Panc1 (cell line): ENCODE data around the gene MAP3K3. TPM values are rescaled to one million over a fixed set of nuclear protein-coding genes. Genes with fewer than 3 reads are reported as not detected.

Source experiments
- ATAC-seq: fragments of 200-7000 bp; cut with Tn5 transposase; 2 replicates; pipeline ENCODE4 v1.9.1; 2020; ENCODE audit warnings: mild to moderate bottlenecking, moderate library complexity
- BruUV-seq: library from RNA; stranded (reverse); fragments of 400-500 nt; replicated peaks from 2 replicates; lab custom pipeline; 2021; lab: Mats Ljungman, UMichigan
- CTCF ChIA-PET: fragments of 300-600 bp; sonication (Branson Sonifier 250); formaldehyde crosslinking; loops from one replicate; lab custom pipeline; 2022; ENCODE audit warnings: antibody characterized with exemption; lab: Charles Lee
- POLR2A ChIA-PET: fragments of 300-600 bp; sonication (Branson Sonifier 250); formaldehyde crosslinking; loops from one replicate; lab custom pipeline; 2022; ENCODE audit warnings: antibody characterized with exemption; lab: Charles Lee
- DNase-seq: peaks from one replicate; pipeline ENCODE4 v3.0.0-alpha.2; 2010; ENCODE audit warnings: low read depth, low spot score
- H3K27ac ChIP-seq: 2 replicates; pipeline ENCODE4 v1.5.1; 2011; ENCODE audit warnings: mild to moderate bottlenecking, low read length, inconsistent platforms
- H3K27me3 ChIP-seq: fragments of 200-500 bp; sonication (Bioruptor generic); 2 replicates; pipeline ENCODE4 v1.6.0; 2014; ENCODE audit warnings: low read length, inconsistent platforms; ENCODE audit not compliant: control insufficient read depth, insufficient read depth
- H3K36me3 ChIP-seq: fragments of 200-500 bp; sonication (Bioruptor generic); 2 replicates; pipeline ENCODE4 v1.5.1; 2014; ENCODE audit warnings: inconsistent platforms, mild to moderate bottlenecking, low read length, moderate library complexity; ENCODE audit not compliant: control insufficient read depth, insufficient read depth
- H3K4me1 ChIP-seq: 2 replicates; pipeline ENCODE4 v1.5.1; 2011; ENCODE audit warnings: inconsistent platforms, mild to moderate bottlenecking, low read length, moderate library complexity; ENCODE audit not compliant: control insufficient read depth, insufficient read depth
- H3K4me3 ChIP-seq, 2 experiments: 2 replicates each; pipeline ENCODE4 v1.5.1; 2011 to 2012; ENCODE audit warnings: low read depth in 2 of 2, low read length in 2 of 2, mild to moderate bottlenecking in 2 of 2, inconsistent platforms in 1 of 2, moderate library complexity in 1 of 2
- H3K9me3 ChIP-seq: fragments of 200-500 bp; sonication (Bioruptor generic); 2 replicates; pipeline ENCODE4 v1.5.1; 2014; ENCODE audit warnings: low read depth, mild to moderate bottlenecking, inconsistent platforms, low read length, moderate library complexity; ENCODE audit not compliant: control insufficient read depth, insufficient read depth
- POLR2AphosphoS5 ChIP-seq: IDR thresholded peaks from 2 replicates; pipeline ENCODE4 v1.6.1; 2012; ENCODE audit warnings: mild to moderate bottlenecking, low read depth, low read length, moderate library complexity
- SIN3A ChIP-seq: IDR thresholded peaks from 2 replicates; pipeline ENCODE4 v1.6.1; 2012; ENCODE audit warnings: low read depth, mild to moderate bottlenecking, low read length, moderate library complexity, borderline replicate concordance; ENCODE audit not compliant: insufficient read depth
- TCF7L2 ChIP-seq: IDR thresholded peaks from 2 replicates; pipeline ENCODE4 v1.6.1; 2011; ENCODE audit warnings: mild to moderate bottlenecking, low read depth, low read length, inconsistent platforms
- in situ Hi-C: cut with HindIII; loops from 2 replicates; pipeline ENCODE4 v1.10.0; 2016; ENCODE audit warnings: low sequenced_read_pairs, low pct_unique_long_range_greater_than_20kb
- intact Hi-C: fragments of 100-400 bp; cut with micrococcal nuclease; formaldehyde crosslinking; loops from one replicate; pipeline ENCODE4 v1.10.0; 2022; ENCODE audit not compliant: unreplicated experiment
- total RNA-seq: library from RNA; stranded (reverse); gene quantifications from one replicate; pipeline ENCODE4 v1.2.1, GENCODE V29; 2021; ENCODE audit not compliant: unreplicated experiment
- TF ChIP-seq, protein P1 (sequence below): fragments of 450-650 bp; IDR thresholded peaks from 2 replicates; pipeline ENCODE4 v1.5.1; 2017; ENCODE audit warnings: mild to moderate bottlenecking
- TF ChIP-seq, protein P2 (sequence below), 2 experiments: IDR thresholded peaks; 2 replicates each; pipeline ENCODE4 v1.6.1; 2011 to 2012; ENCODE audit warnings: low read depth in 2 of 2, control low read depth in 1 of 2, low read length in 1 of 2, mild to moderate bottlenecking in 1 of 2, moderate library complexity in 1 of 2; ENCODE audit not compliant: insufficient read depth in 1 of 2

MAP3K3 gene
- total RNA-seq, 1 experiment from 2014 or later = 22.3 TPM

DNA sequence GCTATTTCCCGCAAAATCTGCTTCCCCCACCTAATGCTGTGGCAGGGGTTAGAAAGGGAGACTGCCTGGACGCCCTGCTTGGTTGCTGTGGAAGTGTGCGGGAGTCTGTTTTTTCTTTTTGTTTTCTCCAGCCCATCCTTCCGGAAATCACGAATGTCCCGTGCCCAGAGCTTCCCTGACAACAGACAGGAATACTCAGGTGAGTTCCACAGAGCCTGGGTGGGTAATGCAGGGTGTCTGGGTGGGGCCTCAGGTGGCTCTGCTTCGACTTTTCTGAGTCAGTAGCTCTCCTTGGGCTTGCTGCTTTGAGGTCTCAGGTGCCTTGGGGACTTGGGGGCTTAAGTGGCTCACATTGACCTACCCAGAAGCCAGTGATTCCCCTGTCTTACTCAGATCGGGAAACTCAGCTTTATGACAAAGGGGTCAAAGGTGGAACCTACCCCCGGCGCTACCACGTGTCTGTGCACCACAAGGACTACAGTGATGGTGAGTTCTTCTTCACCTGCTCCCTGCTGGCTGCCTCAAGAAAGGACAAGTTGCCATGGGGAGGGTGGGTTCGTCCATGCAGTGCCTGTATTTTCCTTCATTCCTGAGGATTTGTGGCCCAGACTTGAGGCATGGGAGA lies 66.3 kb downstream of the MAP3K3 start:
- H3K4me1 ChIP-seq = no peaks in the 10 kb centered on the region
- in situ Hi-C loops = no loop called here
- no TSS peak for BruUV-seq
- ChIA-PET CTCF (interaction anchor here (1.0 kb wide), 1 partner anchor 14 kb away, joined by 3 read pairs; no protein-coding TSS in a partner anchor), POLR2A (interaction anchor here (0.6 kb wide), 1 partner anchor 26 kb away, joined by 4 read pairs; no protein-coding TSS in a partner anchor)
- no peak overlapping the region for H3K27ac ChIP-seq
- DNase-seq (no peak), ATAC-seq (no peak)
- intact Hi-C loops = no loop called here
- no peaks in the 10 kb centered on the region for H3K27me3 ChIP-seq
- no peaks in the 10 kb centered on the region for H3K9me3 ChIP-seq
- no peaks in the 10 kb centered on the region; the same call in 1 of the 2 replicates for H3K36me3 ChIP-seq
- no peak overlapping the region for H3K4me3 ChIP-seq
- TF ChIP-seq, protein P1, sequence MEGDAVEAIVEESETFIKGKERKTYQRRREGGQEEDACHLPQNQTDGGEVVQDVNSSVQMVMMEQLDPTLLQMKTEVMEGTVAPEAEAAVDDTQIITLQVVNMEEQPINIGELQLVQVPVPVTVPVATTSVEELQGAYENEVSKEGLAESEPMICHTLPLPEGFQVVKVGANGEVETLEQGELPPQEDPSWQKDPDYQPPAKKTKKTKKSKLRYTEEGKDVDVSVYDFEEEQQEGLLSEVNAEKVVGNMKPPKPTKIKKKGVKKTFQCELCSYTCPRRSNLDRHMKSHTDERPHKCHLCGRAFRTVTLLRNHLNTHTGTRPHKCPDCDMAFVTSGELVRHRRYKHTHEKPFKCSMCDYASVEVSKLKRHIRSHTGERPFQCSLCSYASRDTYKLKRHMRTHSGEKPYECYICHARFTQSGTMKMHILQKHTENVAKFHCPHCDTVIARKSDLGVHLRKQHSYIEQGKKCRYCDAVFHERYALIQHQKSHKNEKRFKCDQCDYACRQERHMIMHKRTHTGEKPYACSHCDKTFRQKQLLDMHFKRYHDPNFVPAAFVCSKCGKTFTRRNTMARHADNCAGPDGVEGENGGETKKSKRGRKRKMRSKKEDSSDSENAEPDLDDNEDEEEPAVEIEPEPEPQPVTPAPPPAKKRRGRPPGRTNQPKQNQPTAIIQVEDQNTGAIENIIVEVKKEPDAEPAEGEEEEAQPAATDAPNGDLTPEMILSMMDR = no peak
- no peak for TF ChIP-seq SIN3A
- no peak for TF ChIP-seq TCF7L2
- TF ChIP-seq, protein P2, sequence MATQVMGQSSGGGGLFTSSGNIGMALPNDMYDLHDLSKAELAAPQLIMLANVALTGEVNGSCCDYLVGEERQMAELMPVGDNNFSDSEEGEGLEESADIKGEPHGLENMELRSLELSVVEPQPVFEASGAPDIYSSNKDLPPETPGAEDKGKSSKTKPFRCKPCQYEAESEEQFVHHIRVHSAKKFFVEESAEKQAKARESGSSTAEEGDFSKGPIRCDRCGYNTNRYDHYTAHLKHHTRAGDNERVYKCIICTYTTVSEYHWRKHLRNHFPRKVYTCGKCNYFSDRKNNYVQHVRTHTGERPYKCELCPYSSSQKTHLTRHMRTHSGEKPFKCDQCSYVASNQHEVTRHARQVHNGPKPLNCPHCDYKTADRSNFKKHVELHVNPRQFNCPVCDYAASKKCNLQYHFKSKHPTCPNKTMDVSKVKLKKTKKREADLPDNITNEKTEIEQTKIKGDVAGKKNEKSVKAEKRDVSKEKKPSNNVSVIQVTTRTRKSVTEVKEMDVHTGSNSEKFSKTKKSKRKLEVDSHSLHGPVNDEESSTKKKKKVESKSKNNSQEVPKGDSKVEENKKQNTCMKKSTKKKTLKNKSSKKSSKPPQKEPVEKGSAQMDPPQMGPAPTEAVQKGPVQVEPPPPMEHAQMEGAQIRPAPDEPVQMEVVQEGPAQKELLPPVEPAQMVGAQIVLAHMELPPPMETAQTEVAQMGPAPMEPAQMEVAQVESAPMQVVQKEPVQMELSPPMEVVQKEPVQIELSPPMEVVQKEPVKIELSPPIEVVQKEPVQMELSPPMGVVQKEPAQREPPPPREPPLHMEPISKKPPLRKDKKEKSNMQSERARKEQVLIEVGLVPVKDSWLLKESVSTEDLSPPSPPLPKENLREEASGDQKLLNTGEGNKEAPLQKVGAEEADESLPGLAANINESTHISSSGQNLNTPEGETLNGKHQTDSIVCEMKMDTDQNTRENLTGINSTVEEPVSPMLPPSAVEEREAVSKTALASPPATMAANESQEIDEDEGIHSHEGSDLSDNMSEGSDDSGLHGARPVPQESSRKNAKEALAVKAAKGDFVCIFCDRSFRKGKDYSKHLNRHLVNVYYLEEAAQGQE (IDR thresholded peaks at IDR 0.05; ENCODE audit: insufficient read depth in 1 of 2, low read depth in 2 of 2, low read length in 1 of 2) = no peak
- no peak for TF ChIP-seq POLR2AphosphoS5

GRCh38 chr17:63689479-63689878 lies 67.3 kb downstream of the MAP3K3 start:
- intact Hi-C loops (no loop called here), in situ Hi-C loops (no loop called here)
- no peak for DNase-seq
- Histone ChIP-seq H3K27me3 (no peaks in the 10 kb centered on the region), H3K36me3 (no peaks in the 10 kb centered on the region), H3K27ac (no peak overlapping the region), H3K4me3 (no peak overlapping the region), H3K9me3 (no peaks in the 10 kb centered on the region), H3K4me1 (no peaks in the 10 kb centered on the region)
- POLR2A ChIA-PET = no interaction called here
- TF ChIP-seq TCF7L2 (no peak), POLR2AphosphoS5 (no peak), SIN3A (no peak)
- TF ChIP-seq, protein P2 (IDR thresholded peaks at IDR 0.05; ENCODE audit: insufficient read depth in 1 of 2, low read depth in 2 of 2, low read length in 1 of 2) = no peak
- TF ChIP-seq, protein P1 = no peak
- CTCF ChIA-PET = no interaction called here
- no TSS peak for BruUV-seq
- ATAC-seq = no peak
